ENCODE measurements around the gene METTL9. TPM values are rescaled to one million over a fixed set of nuclear protein-coding genes. Genes with fewer than 3 reads are reported as not detected.
"Not testable (repeated sequence)": the region's sequence is repeated elsewhere in the genome, so short reads cannot be mapped to it uniquely, and the experiment has no call there.

METTL9 gene
- total RNA-seq: 10 to 100 TPM; 59.2 to 75.8 (median 70.3) TPM

- H3K4me1 ChIP-seq: peaks cover 0 to 34% (median 5%) of the 10 kb centered on the region in 4 donors
- no peaks in the 10 kb centered on the region for H3K36me3 ChIP-seq
- H3K4me3 ChIP-seq: peak within 1 kb of the TSS; percentile 86 to 96 (median 92)
- DNase-seq: peak; percentile 93 to 97 (median 97)
- no peaks in the 10 kb centered on the region for H3K27me3 ChIP-seq
- H3K27ac ChIP-seq: peak within 1 kb of the TSS; percentile 96 to 99 (median 98)
- no peaks in the 10 kb centered on the region for H3K9me3 ChIP-seq
- peak in 1 of 6 experiments; percentile 13 for TF ChIP-seq CTCF (IDR thresholded peaks at IDR 0.05)
- peak; percentile 70 to 73 for TF ChIP-seq POLR2A (IDR thresholded peaks at IDR 0.05)
Measured at GRCh38 chr16:21599122-21600030, at the start of gene METTL9. TSS of gene METTL9 (plus strand) at chr16:21599577. CDS start at chr16:21599734, 157 bp downstream.

DNA sequence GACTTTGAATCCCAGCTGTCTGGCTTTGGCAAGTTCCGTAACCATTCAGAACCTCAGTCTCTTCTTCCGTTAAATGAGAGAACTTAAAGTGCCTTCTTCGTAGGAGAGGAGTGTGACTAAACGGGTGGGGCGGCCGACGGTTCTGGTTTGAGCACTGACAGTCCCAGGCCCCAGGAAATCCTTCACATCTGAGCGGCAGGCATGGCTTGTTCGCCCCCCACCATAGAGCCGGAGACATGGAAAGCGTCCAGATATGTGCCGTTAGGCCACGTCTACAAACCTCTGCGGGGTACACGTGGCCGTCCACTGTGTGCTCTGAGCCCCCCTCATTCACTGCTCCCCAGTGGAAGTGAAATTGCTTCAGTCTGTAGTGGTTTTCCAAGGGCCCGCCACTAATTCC, 49.4 kb upstream of the METTL9 start:
- H3K36me3 ChIP-seq, DNase-seq, H3K4me3 ChIP-seq, H3K27me3 ChIP-seq, H3K27ac ChIP-seq, H3K9me3 ChIP-seq, H3K4me1 ChIP-seq: not testable (repeated sequence)

- not testable (repeated sequence) for DNase-seq, H3K36me3 ChIP-seq, H3K27ac ChIP-seq, H3K27me3 ChIP-seq, H3K9me3 ChIP-seq, H3K4me1 ChIP-seq, H3K4me3 ChIP-seq
Measured at GRCh38 chr16:21550435-21550834, 48.9 kb upstream of the METTL9 start.

DNA sequence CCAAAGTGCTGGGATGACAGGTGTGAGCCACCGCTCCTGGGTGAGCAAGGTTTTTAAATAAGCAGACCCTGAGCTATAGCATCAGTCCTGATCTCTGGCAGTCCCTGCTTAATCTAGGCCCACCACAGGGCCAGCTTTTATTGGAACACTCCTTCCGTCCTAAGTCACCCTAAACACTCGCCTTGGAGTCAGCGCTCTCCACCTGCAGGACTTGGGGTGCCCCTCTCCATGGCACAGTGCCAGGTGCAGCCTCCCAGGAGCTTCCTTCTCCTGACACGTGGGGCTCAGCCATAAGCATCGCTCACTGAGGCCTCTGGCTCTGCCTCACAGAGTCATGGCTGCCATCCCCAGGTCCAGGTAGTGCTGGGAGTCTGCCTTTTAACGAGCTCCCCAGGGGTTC, 48.3 kb upstream of the METTL9 start:
- peak in 1 of 3 donors; percentile 34 for DNase-seq
- H3K9me3 ChIP-seq, H3K4me3 ChIP-seq, H3K4me1 ChIP-seq, H3K27me3 ChIP-seq, H3K27ac ChIP-seq, H3K36me3 ChIP-seq: not testable (repeated sequence)

DNA sequence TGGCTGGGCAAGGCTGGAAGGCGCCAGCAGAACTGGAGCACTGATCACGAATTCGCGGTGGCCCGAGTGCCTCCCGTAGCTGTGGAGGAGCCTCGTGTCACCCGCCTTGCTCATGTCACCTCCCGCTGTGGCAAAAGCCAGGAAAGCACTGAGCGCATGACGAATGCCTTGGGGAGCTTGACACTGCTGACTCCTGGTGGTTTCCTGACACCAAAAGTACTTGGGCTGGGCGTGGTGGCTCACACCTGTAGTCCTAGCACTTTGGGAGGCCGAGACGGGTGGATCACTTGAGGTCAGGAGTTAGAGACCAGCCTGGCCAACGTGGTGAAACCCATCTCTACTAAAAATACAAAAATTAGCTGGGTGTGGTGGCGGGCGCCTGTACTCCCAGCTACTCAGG, 47.8 kb upstream of the METTL9 start:
- H3K36me3 ChIP-seq, DNase-seq, H3K27me3 ChIP-seq, H3K4me1 ChIP-seq, H3K27ac ChIP-seq, H3K4me3 ChIP-seq, H3K9me3 ChIP-seq: not testable (repeated sequence)

GRCh38 chr16:21553481-21554296, 45.7 kb upstream of the METTL9 start:
- H3K9me3 ChIP-seq, H3K36me3 ChIP-seq, H3K27me3 ChIP-seq, H3K4me3 ChIP-seq, H3K4me1 ChIP-seq, H3K27ac ChIP-seq: not testable (repeated sequence)
- peak in 1 of 3 donors; percentile 49 for DNase-seq

DNA sequence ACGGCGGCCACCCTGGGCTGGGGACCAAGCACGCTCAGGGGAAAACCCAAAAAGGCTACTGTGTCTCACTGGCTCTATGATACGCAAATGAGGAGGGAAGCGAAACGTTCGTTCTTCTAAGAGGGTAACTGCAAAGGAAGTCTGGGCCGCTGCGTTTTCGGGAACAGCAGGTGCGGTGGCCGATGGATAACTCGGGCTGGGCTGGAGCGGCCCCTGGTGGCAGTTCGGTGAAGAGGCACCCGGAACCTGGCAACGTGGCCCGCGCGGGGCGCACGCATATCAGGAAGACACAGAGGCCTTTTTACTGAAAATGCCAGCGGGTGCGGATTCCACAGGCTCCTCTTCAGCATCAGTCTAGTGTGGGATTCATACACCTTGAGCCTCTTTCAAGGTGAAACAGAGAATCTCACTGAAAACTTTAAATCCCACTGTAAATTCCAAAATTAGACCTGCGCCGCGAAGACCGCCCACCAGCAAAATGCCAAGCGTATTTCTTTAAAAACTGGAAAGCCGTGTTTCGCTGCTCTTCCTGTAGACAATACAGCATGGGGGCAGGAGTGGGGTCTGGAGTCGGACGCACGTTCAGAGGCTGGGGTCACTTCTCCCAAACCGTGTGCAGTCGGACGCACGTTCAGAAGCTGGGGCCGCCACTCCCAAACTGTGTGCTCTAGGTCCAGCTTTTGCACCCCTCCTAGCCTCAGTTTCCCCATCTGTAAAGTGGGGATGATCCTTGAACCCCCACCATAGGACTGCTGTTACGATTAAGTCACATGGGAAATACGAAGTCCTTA, 44.4 kb upstream of the METTL9 start:
- no peaks in the 10 kb centered on the region for H3K4me1 ChIP-seq
- H3K27me3 ChIP-seq: no peaks in the 10 kb centered on the region
- H3K4me3 ChIP-seq: peak overlapping the region in 2 of 4 donors; percentile 22 to 41
- H3K36me3 ChIP-seq: no peaks in the 10 kb centered on the region
- TF ChIP-seq CTCF (IDR thresholded peaks at IDR 0.05) (peak; percentile 94 to 100 (median 99)), POLR2A (IDR thresholded peaks at IDR 0.05) (no peak)
- DNase-seq: peak; percentile 93 to 98 (median 93)
- H3K9me3 ChIP-seq: no peaks in the 10 kb centered on the region
- H3K27ac ChIP-seq: peak overlapping the region in 1 of 4 donors; percentile 74

DNA sequence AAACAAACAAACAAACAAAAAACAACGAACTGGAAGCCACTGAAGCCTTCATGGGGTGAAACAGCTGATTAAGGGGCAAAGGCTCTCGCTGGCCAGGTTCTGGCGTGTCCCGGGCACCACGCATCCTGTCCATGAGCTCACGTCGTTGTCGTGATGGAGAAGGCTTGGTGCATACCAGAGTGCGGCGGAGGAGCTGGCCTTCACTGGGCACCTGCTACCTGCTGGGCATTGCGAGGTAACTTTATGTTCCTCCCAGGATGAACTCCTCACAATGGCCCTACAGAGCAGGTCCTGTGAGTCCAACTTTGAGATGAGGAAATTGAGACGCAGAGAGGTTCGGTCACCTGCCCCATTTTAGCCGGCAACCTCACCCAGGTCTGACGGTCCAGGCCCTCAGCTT, 43.8 kb upstream of the METTL9 start:
- not testable (repeated sequence) for H3K36me3 ChIP-seq, H3K4me1 ChIP-seq, H3K27me3 ChIP-seq, H3K9me3 ChIP-seq, H3K27ac ChIP-seq, H3K4me3 ChIP-seq
- DNase-seq: peak in 1 of 3 donors; percentile 50

- not testable (repeated sequence) for H3K27ac ChIP-seq, H3K4me3 ChIP-seq, H3K36me3 ChIP-seq, H3K27me3 ChIP-seq, H3K9me3 ChIP-seq, H3K4me1 ChIP-seq
- peak in 1 of 3 donors; percentile 34 for DNase-seq
Measured at GRCh38 chr16:21556026-21556595, 43.3 kb upstream of the METTL9 start.

GRCh38 chr16:21556651-21557241, 42.6 kb upstream of the METTL9 start:
- H3K4me1 ChIP-seq, H3K4me3 ChIP-seq, H3K9me3 ChIP-seq, H3K27me3 ChIP-seq, H3K36me3 ChIP-seq: not testable (repeated sequence)
- peak in 1 of 3 donors; percentile 66 for DNase-seq
- peak overlapping the region in 1 of 4 donors; percentile 23 for H3K27ac ChIP-seq

Data from Peyer's patch (tissue), 4 donors.